ENCODE data around the gene CD80. TPM values are rescaled to one million over a fixed set of nuclear protein-coding genes. Genes with fewer than 3 reads are reported as not detected.

Gene CD80
- total RNA-seq, 1 experiment from 2014 or later: not detected

DNA sequence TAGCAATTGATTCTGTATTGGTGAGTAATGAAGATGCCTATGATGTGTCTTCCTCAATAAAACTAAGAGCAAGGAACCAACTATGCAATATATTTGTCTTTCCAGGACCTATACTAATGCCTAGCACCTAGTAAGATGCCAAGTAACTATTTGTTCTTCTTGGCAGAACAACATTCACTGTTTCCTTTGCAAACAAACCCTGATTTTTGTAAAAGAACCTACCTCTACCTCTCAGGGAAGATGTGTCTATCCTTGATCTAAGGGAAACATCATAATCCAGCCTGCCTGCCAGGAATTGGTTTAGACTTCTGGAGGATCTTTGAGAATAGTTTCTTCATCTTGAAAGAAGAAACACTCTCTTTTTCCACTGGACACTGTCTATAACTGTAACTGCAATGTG lies 16.1 kb upstream of the CD80 start:
- Histone ChIP-seq H3K4me3 (replicated peaks in 1 of 2; ENCODE audit: low read depth in 1 of 2, low read length in 2 of 2) (no peak overlapping the region), H3K9me2 (ENCODE audit: insufficient read depth) (no peaks in the 10 kb centered on the region), H4K20me1 (ENCODE audit: insufficient read depth) (no peaks in the 10 kb centered on the region), H3K27me3 (ENCODE audit: insufficient read depth, low read length) (no peaks in the 10 kb centered on the region), H3K9ac (ENCODE audit: low read length) (no peak overlapping the region), H3K9me3 (ENCODE audit: control insufficient read depth in 1 of 2, insufficient read depth in 1 of 2, low read depth in 1 of 2, low read length in 2 of 2) (no peaks in the 10 kb centered on the region), H2AFZ (ENCODE audit: low read depth, low read length, poor library complexity, severe bottlenecking) (no peak overlapping the region), H3K79me2 (ENCODE audit: insufficient read depth, low read length) (no peaks in the 10 kb centered on the region), H3K4me1 (ENCODE audit: control insufficient read depth in 1 of 2, insufficient read depth in 2 of 2, low read length in 2 of 2) (peaks cover 0 to 10% of the 10 kb centered on the region in 2 experiments; a peak in 1 of 4 replicates), H3K36me3 (ENCODE audit: control insufficient read depth in 1 of 2, insufficient read depth in 2 of 2, low read length in 2 of 2) (no peaks in the 10 kb centered on the region), H3K4me2 (ENCODE audit: low read length) (no peak overlapping the region), H3K27ac (ENCODE audit: low read depth, low read length) (no peak overlapping the region)
- ChIA-PET CTCF (no interaction called here), POLR2A (no interaction called here), RAD21 (ENCODE audit: low non-redundant PET in 1 of 2, low total read pairs in 2 of 2, uncharacterized antibody in 2 of 2, unreplicated experiment in 2 of 2) (no interaction called here)
- no peak for TF ChIP-seq EZH2phosphoT487 (IDR thresholded peaks at IDR 0.05; ENCODE audit: borderline replicate concordance)
- TF ChIP-seq, protein P1, sequence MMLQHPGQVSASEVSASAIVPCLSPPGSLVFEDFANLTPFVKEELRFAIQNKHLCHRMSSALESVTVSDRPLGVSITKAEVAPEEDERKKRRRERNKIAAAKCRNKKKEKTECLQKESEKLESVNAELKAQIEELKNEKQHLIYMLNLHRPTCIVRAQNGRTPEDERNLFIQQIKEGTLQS (IDR thresholded peaks at IDR 0.05): no peak
- no peak for TF ChIP-seq TCF7L2 (IDR thresholded peaks at IDR 0.05; ENCODE audit: borderline replicate concordance, extremely low read depth, insufficient read depth, insufficient read length)
- no peak for TF ChIP-seq JUND (IDR thresholded peaks at IDR 0.05)
- TF ChIP-seq, protein P2, sequence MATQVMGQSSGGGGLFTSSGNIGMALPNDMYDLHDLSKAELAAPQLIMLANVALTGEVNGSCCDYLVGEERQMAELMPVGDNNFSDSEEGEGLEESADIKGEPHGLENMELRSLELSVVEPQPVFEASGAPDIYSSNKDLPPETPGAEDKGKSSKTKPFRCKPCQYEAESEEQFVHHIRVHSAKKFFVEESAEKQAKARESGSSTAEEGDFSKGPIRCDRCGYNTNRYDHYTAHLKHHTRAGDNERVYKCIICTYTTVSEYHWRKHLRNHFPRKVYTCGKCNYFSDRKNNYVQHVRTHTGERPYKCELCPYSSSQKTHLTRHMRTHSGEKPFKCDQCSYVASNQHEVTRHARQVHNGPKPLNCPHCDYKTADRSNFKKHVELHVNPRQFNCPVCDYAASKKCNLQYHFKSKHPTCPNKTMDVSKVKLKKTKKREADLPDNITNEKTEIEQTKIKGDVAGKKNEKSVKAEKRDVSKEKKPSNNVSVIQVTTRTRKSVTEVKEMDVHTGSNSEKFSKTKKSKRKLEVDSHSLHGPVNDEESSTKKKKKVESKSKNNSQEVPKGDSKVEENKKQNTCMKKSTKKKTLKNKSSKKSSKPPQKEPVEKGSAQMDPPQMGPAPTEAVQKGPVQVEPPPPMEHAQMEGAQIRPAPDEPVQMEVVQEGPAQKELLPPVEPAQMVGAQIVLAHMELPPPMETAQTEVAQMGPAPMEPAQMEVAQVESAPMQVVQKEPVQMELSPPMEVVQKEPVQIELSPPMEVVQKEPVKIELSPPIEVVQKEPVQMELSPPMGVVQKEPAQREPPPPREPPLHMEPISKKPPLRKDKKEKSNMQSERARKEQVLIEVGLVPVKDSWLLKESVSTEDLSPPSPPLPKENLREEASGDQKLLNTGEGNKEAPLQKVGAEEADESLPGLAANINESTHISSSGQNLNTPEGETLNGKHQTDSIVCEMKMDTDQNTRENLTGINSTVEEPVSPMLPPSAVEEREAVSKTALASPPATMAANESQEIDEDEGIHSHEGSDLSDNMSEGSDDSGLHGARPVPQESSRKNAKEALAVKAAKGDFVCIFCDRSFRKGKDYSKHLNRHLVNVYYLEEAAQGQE (IDR thresholded peaks at IDR 0.05; ENCODE audit: low read depth): no peak
- no peak for TF ChIP-seq YY1 (IDR thresholded peaks at IDR 0.05; ENCODE audit: extremely low read depth, insufficient replicate concordance, low read depth, low read length)
- TF ChIP-seq EGR1 (IDR thresholded peaks at IDR 0.05; ENCODE audit: low read depth): no peak
- TF ChIP-seq CBX3 (IDR thresholded peaks at IDR 0.05; ENCODE audit: low read depth): no peak
- TF ChIP-seq, protein P3, sequence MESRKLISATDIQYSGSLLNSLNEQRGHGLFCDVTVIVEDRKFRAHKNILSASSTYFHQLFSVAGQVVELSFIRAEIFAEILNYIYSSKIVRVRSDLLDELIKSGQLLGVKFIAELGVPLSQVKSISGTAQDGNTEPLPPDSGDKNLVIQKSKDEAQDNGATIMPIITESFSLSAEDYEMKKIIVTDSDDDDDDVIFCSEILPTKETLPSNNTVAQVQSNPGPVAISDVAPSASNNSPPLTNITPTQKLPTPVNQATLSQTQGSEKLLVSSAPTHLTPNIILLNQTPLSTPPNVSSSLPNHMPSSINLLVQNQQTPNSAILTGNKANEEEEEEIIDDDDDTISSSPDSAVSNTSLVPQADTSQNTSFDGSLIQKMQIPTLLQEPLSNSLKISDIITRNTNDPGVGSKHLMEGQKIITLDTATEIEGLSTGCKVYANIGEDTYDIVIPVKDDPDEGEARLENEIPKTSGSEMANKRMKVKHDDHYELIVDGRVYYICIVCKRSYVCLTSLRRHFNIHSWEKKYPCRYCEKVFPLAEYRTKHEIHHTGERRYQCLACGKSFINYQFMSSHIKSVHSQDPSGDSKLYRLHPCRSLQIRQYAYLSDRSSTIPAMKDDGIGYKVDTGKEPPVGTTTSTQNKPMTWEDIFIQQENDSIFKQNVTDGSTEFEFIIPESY (IDR thresholded peaks at IDR 0.05; ENCODE audit: extremely low read depth, insufficient replicate concordance, low read length): no peak
- no peak for TF ChIP-seq SIN3A (IDR thresholded peaks at IDR 0.05; ENCODE audit: low read depth)
- TF ChIP-seq, protein P4, sequence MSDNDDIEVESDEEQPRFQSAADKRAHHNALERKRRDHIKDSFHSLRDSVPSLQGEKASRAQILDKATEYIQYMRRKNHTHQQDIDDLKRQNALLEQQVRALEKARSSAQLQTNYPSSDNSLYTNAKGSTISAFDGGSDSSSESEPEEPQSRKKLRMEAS (IDR thresholded peaks at IDR 0.05): no peak
- TF ChIP-seq FOSL1 (IDR thresholded peaks at IDR 0.05; ENCODE audit: low read depth): no peak
- no peak for TF ChIP-seq POLR2AphosphoS5 (IDR thresholded peaks at IDR 0.05; ENCODE audit: low read depth, low read length)
- TF ChIP-seq ZFX (IDR thresholded peaks at IDR 0.05): no peak
- no peak for TF ChIP-seq SP1 (IDR thresholded peaks at IDR 0.05; ENCODE audit: low read depth)
- BruUV-seq (replicated peaks): no TSS peak
- DNase-seq (ENCODE audit: low read depth, low spot score) (no peak), ATAC-seq (no peak)
- intact Hi-C loops (cut with micrococcal nuclease): no loop called here
